Measurements from ENCODE around the gene ZSWIM3. TPM values are rescaled to one million over a fixed set of nuclear protein-coding genes. Genes with fewer than 3 reads are reported as not detected.

Gene ZSWIM3
- total and polyA plus RNA-seq, 2 of the 13 experiments (the other 11 are each of a cell fraction or from before 2014, with no cell fraction given), result 5.2 to 5.8 TPM

DNA sequence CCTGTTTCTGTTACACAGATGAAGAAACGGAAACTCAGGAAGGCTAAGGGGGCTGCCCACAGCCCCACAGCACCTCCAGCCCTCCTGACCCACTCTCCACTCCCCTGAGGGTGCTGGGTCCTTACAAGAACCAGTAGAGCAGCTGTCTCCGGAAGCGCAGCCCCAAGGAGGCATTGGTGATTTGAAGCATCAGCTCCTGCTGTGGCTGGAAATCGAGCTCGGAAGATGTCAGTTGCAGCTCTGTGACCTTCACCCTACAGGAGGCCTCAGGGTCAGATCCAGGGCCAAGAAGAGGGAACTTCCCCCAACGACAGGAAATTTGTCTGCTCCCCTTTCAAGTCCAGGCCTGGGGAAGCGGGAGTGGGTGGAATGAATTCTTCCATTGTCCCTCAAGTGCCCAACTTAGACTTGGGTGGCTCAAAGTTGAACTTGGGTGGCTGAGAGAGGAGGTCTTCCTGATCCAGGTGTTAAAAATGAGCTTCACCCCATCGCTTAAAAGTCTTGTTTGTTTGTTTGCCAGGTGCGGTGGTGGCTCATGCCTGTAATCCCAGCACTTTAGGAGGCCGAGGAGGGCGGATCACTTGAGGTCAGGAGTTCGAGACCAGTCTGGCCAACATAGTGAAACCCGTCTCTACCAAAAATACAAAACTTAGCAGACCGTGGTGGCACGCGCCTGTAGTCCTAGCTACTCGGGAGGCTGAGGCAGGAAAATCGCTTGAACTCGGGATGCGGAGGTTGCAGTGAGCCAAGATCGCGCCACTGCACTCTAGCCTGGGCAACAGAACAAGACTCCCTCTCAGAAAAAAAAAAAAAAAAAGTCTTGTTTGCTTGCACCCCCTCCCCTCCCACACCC, 52.6 kb downstream of the ZSWIM3 start (continued):
- no peak for TF ChIP-seq BORCS8-MEF2B (CRISPR knock-in tag; IDR thresholded peaks at IDR 0.05)
- TF ChIP-seq, protein P1, sequence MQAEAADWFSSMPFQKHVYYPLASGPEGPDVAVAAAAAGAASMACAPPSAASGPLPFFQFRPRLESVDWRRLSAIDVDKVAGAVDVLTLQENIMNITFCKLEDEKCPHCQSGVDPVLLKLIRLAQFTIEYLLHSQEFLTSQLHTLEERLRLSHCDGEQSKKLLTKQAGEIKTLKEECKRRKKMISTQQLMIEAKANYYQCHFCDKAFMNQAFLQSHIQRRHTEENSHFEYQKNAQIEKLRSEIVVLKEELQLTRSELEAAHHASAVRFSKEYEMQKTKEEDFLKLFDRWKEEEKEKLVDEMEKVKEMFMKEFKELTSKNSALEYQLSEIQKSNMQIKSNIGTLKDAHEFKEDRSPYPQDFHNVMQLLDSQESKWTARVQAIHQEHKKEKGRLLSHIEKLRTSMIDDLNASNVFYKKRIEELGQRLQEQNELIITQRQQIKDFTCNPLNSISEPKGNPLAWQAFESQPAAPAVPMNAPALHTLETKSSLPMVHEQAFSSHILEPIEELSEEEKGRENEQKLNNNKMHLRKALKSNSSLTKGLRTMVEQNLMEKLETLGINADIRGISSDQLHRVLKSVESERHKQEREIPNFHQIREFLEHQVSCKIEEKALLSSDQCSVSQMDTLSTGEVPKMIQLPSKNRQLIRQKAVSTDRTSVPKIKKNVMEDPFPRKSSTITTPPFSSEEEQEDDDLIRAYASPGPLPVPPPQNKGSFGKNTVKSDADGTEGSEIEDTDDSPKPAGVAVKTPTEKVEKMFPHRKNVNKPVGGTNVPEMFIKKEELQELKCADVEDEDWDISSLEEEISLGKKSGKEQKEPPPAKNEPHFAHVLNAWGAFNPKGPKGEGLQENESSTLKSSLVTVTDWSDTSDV (CRISPR knock-in tag; IDR thresholded peaks at IDR 0.05), result 0 out of 2 replicates have a peak, but pooled peaks have one; percentile 48
- no peak for TF ChIP-seq TCF12 (IDR thresholded peaks at IDR 0.05)
- TF ChIP-seq TCF12 (CRISPR knock-in tag; IDR thresholded peaks at IDR 0.05), result peak; percentile 60; the same call in 1 of the 2 replicates
- TF ChIP-seq, protein P2, sequence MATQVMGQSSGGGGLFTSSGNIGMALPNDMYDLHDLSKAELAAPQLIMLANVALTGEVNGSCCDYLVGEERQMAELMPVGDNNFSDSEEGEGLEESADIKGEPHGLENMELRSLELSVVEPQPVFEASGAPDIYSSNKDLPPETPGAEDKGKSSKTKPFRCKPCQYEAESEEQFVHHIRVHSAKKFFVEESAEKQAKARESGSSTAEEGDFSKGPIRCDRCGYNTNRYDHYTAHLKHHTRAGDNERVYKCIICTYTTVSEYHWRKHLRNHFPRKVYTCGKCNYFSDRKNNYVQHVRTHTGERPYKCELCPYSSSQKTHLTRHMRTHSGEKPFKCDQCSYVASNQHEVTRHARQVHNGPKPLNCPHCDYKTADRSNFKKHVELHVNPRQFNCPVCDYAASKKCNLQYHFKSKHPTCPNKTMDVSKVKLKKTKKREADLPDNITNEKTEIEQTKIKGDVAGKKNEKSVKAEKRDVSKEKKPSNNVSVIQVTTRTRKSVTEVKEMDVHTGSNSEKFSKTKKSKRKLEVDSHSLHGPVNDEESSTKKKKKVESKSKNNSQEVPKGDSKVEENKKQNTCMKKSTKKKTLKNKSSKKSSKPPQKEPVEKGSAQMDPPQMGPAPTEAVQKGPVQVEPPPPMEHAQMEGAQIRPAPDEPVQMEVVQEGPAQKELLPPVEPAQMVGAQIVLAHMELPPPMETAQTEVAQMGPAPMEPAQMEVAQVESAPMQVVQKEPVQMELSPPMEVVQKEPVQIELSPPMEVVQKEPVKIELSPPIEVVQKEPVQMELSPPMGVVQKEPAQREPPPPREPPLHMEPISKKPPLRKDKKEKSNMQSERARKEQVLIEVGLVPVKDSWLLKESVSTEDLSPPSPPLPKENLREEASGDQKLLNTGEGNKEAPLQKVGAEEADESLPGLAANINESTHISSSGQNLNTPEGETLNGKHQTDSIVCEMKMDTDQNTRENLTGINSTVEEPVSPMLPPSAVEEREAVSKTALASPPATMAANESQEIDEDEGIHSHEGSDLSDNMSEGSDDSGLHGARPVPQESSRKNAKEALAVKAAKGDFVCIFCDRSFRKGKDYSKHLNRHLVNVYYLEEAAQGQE (IDR thresholded peaks at IDR 0.05; ENCODE audit: borderline replicate concordance in 1 of 2, low read depth in 1 of 2, low read length in 2 of 2), result no peak
- TF ChIP-seq ZNF558 (CRISPR knock-in tag; IDR thresholded peaks at IDR 0.05; ENCODE audit: borderline replicate concordance), result no peak
- peak; percentile 86 for TF ChIP-seq ZNF343 (CRISPR knock-in tag; IDR thresholded peaks at IDR 0.05)
- TF ChIP-seq, protein P3, sequence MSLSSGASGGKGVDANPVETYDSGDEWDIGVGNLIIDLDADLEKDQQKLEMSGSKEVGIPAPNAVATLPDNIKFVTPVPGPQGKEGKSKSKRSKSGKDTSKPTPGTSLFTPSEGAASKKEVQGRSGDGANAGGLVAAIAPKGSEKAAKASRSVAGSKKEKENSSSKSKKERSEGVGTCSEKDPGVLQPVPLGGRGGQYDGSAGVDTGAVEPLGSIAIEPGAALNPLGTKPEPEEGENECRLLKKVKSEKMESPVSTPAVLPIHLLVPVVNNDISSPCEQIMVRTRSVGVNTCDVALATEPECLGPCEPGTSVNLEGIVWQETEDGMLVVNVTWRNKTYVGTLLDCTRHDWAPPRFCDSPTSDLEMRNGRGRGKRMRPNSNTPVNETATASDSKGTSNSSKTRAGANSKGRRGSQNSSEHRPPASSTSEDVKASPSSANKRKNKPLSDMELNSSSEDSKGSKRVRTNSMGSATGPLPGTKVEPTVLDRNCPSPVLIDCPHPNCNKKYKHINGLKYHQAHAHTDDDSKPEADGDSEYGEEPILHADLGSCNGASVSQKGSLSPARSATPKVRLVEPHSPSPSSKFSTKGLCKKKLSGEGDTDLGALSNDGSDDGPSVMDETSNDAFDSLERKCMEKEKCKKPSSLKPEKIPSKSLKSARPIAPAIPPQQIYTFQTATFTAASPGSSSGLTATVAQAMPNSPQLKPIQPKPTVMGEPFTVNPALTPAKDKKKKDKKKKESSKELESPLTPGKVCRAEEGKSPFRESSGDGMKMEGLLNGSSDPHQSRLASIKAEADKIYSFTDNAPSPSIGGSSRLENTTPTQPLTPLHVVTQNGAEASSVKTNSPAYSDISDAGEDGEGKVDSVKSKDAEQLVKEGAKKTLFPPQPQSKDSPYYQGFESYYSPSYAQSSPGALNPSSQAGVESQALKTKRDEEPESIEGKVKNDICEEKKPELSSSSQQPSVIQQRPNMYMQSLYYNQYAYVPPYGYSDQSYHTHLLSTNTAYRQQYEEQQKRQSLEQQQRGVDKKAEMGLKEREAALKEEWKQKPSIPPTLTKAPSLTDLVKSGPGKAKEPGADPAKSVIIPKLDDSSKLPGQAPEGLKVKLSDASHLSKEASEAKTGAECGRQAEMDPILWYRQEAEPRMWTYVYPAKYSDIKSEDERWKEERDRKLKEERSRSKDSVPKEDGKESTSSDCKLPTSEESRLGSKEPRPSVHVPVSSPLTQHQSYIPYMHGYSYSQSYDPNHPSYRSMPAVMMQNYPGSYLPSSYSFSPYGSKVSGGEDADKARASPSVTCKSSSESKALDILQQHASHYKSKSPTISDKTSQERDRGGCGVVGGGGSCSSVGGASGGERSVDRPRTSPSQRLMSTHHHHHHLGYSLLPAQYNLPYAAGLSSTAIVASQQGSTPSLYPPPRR (CRISPR knock-in tag; IDR thresholded peaks at IDR 0.05; ENCODE audit: borderline replicate concordance), result peak; percentile 64
- peak in 1 of 2 experiments; percentile 62; a peak in 1 of 4 replicates for TF ChIP-seq EP300 (IDR thresholded peaks at IDR 0.05; ENCODE audit: low read depth in 2 of 2, low read length in 2 of 2)
- TF ChIP-seq EP300 (CRISPR knock-in tag; IDR thresholded peaks at IDR 0.05; ENCODE audit: borderline replicate concordance), result peak; percentile 12; the same call in 1 of the 2 replicates
- TF ChIP-seq SP1 (IDR thresholded peaks at IDR 0.05), result no peak
- no peak for TF ChIP-seq SP1 (CRISPR knock-in tag; IDR thresholded peaks at IDR 0.05)
- no peak for TF ChIP-seq CREB1 (IDR thresholded peaks at IDR 0.05)
- TF ChIP-seq CREB1 (CRISPR knock-in tag; IDR thresholded peaks at IDR 0.05), result no peak
- TF ChIP-seq RBM39 (IDR thresholded peaks at IDR 0.05; ENCODE audit: low read depth, low read length, poor library complexity, severe bottlenecking), result peak; percentile 47

All from HepG2 (cell line).